ENCODE measurements around the gene AOPEP.
"Not testable (repeated sequence)": the region's sequence is repeated elsewhere in the genome, so short reads cannot be mapped to it uniquely, and the experiment has no call there.

Gene AOPEP

GRCh38 chr9:94938384-94938783, 211.9 kb downstream of the AOPEP start:
- intact Hi-C loops (cut with DNase I; ENCODE audit: low total_unique reads): no loop called here
- no peak for TF ChIP-seq CTCF (IDR thresholded peaks at IDR 0.05)
- Histone ChIP-seq H3K36me3 (no peaks in the 10 kb centered on the region), H3K27me3 (no peaks in the 10 kb centered on the region), H3K4me3 (no peak overlapping the region), H3K27ac (peak overlapping the region; percentile 8 to 49), H3K9me3 (no peaks in the 10 kb centered on the region), H3K4me1 (peaks cover 0 to 57% (median 22%) of the 10 kb centered on the region in 4 donors)
- no peak for DNase-seq

DNA sequence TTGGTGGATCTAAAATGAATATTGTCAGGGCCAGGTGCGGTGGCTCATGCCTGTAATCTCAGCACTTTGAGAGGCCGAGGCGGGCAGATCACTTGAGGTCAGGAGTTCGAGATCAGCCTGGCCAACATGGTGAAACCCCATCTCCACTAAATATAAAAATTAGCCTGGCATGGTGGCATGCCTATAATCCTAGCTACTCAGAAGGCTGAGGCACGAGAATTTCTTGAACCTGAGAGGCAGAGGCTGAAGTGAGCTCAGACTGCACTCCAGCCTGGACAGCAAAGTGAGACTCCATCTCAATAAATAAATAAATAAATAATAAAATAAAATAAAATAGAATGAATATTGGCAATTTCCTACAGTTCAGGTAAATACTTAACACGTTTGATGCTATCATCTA, 213.8 kb downstream of the AOPEP start:
- Histone ChIP-seq H3K27ac (peak overlapping the region in 1 of 2 donors; percentile 47), H3K4me1 (peaks cover 0 to 58% (median 21%) of the 10 kb centered on the region in 4 donors)
- not testable (repeated sequence) for H3K9me3 ChIP-seq, DNase-seq, H3K36me3 ChIP-seq, H3K27me3 ChIP-seq, H3K4me3 ChIP-seq
- intact Hi-C loops (cut with DNase I; ENCODE audit: low total_unique reads): loop anchor here (10.0 kb wide), 1 partner anchor 55 kb away; no protein-coding TSS in a partner anchor

GRCh38 chr9:94941211-94941875, 214.8 kb downstream of the AOPEP start:
- TF ChIP-seq CTCF (IDR thresholded peaks at IDR 0.05): no peak
- Histone ChIP-seq H3K27me3 (no peaks in the 10 kb centered on the region), H3K9me3 (no peaks in the 10 kb centered on the region), H3K4me3 (no peak overlapping the region), H3K36me3 (no peaks in the 10 kb centered on the region), H3K4me1 (peaks cover 0 to 61% (median 25%) of the 10 kb centered on the region in 4 donors), H3K27ac (peak overlapping the region; percentile 42 to 47)
- intact Hi-C loops (cut with DNase I; ENCODE audit: low total_unique reads): loop anchor here (10.0 kb wide), 1 partner anchor 57 kb away; no protein-coding TSS in a partner anchor
- no peak for DNase-seq

DNA sequence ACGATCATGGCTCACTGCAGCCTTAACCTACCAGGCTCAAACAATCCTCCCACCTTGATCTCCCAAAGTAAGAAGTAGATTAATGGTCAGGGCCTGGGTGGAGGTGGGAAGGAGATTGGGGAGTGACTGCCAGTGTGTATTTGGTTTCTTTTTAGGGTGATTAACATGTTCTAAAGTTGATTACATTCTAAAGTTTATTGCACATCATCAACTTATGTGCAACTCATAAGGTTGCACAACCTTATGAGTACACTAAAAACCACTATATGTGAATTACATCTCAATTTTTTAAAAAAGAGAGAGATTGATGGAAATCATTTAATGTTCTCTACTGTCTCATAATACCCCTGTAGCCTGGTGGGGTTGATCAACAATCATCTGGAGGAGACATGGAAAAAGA, 218.1 kb downstream of the AOPEP start:
- Histone ChIP-seq H3K27ac (peak overlapping the region in 1 of 2 donors; percentile 65), H3K27me3 (no peaks in the 10 kb centered on the region), H3K9me3 (no peaks in the 10 kb centered on the region), H3K4me1 (peaks cover 0 to 56% (median 18%) of the 10 kb centered on the region in 4 donors), H3K4me3 (no peak overlapping the region), H3K36me3 (no peaks in the 10 kb centered on the region)
- intact Hi-C loops (cut with DNase I; ENCODE audit: low total_unique reads): loop anchor here (10.0 kb wide), 1 partner anchor 60 kb away; no protein-coding TSS in a partner anchor
- no peak for TF ChIP-seq CTCF (IDR thresholded peaks at IDR 0.05)
- no peak for DNase-seq

GRCh38 chr9:94945197-94946144, 219.0 kb downstream of the AOPEP start:
- intact Hi-C loops (cut with DNase I; ENCODE audit: low total_unique reads): loop anchor here (10.0 kb wide), 1 partner anchor 61 kb away; no protein-coding TSS in a partner anchor
- H3K27me3 ChIP-seq: no peaks in the 10 kb centered on the region
- H3K36me3 ChIP-seq: no peaks in the 10 kb centered on the region
- TF ChIP-seq CTCF (IDR thresholded peaks at IDR 0.05): no peak
- H3K27ac ChIP-seq: peak overlapping the region; percentile 65 to 67
- H3K4me1 ChIP-seq: peaks cover 0 to 63% (median 24%) of the 10 kb centered on the region in 4 donors
- H3K4me3 ChIP-seq: no peak overlapping the region
- peak; percentile 67 to 78 for DNase-seq
- H3K9me3 ChIP-seq: no peaks in the 10 kb centered on the region

All from tibial artery (tissue), 4 donors.